Liver (tissue), 9 donors: Measurements from ENCODE around the gene SPTLC1. TPM values are rescaled to one million over a fixed set of nuclear protein-coding genes. Genes with fewer than 3 reads are reported as not detected.

Source experiments
- DNase-seq: peaks from one replicate; pipeline ENCODE4 v3.0.0-alpha.2; 2017; ENCODE audit warnings: low spot score
- H3K27ac ChIP-seq, 2 donors: one replicate each; pipeline ENCODE4 v1.7.0; 2013; ENCODE audit warnings: inconsistent platforms in 2 of 2, low read length in 2 of 2, control low read depth in 1 of 2, low read depth in 1 of 2, mild to moderate bottlenecking in 1 of 2
- H3K27me3 ChIP-seq, 4 donors: one replicate each; pipeline versions ENCODE4 v1.6.1 to v1.7.0; 2013; ENCODE audit warnings: low read length in 3 of 4, inconsistent platforms in 1 of 4, mild to moderate bottlenecking in 1 of 4, moderate library complexity in 1 of 4; ENCODE audit not compliant: control insufficient read depth in 4 of 4, insufficient read depth in 4 of 4
- H3K36me3 ChIP-seq, 4 donors: one replicate each; pipeline versions ENCODE4 v1.6.1 to v1.7.0; 2013; ENCODE audit warnings: low read length in 3 of 4, mild to moderate bottlenecking in 3 of 4, low read depth in 1 of 4, moderate library complexity in 1 of 4; ENCODE audit not compliant: control insufficient read depth in 4 of 4, insufficient read depth in 3 of 4
- H3K4me1 ChIP-seq, 4 donors: one replicate each; pipeline versions ENCODE4 v1.6.1 to v1.7.0; 2013; ENCODE audit warnings: low read length in 3 of 4, mild to moderate bottlenecking in 3 of 4, moderate library complexity in 1 of 4; ENCODE audit not compliant: control insufficient read depth in 4 of 4, insufficient read depth in 4 of 4
- H3K4me3 ChIP-seq, 3 donors: one replicate each; pipeline versions ENCODE4 v1.6.1 to v1.7.0; 2013; ENCODE audit warnings: low read length in 3 of 3, control low read depth in 1 of 3, low read depth in 1 of 3, mild to moderate bottlenecking in 1 of 3
- H3K9ac ChIP-seq, 2 donors: one replicate each; pipeline ENCODE4 v1.7.0; 2013; ENCODE audit warnings: low read length in 2 of 2, mild to moderate bottlenecking in 2 of 2, moderate library complexity in 2 of 2, control low read depth in 1 of 2, low read depth in 1 of 2
- H3K9me3 ChIP-seq, 4 donors: one replicate each; pipeline versions ENCODE4 v1.6.1 to v1.7.0; 2013; ENCODE audit warnings: low read length in 3 of 4; ENCODE audit not compliant: control insufficient read depth in 4 of 4
- FOXA1 ChIP-seq: IDR thresholded peaks from 2 replicates; pipeline ENCODE4 v1.6.1; 2016; ENCODE audit warnings: antibody characterized with exemption
- FOXA2 ChIP-seq: IDR thresholded peaks from 2 replicates; pipeline ENCODE4 v1.6.1; 2016; ENCODE audit warnings: antibody characterized with exemption
- HNF4A ChIP-seq, 2 donors: conservative IDR thresholded peaks; 2 replicates each; pipeline ENCODE4 v1.6.1; 2016; ENCODE audit warnings: antibody characterized with exemption in 2 of 2, mild to moderate bottlenecking in 2 of 2
- HNF4G ChIP-seq: IDR thresholded peaks from 2 replicates; pipeline ENCODE4 v1.6.1; 2016; ENCODE audit warnings: antibody characterized with exemption
- NR2F2 ChIP-seq: IDR thresholded peaks from 2 replicates; pipeline ENCODE4 v1.6.1; 2016; ENCODE audit warnings: antibody characterized with exemption
- REST ChIP-seq: IDR thresholded peaks from 2 replicates; pipeline ENCODE4 v1.6.1; 2016; ENCODE audit warnings: antibody characterized with exemption, mild to moderate bottlenecking
- TAF1 ChIP-seq: conservative IDR thresholded peaks from 2 replicates; pipeline ENCODE4 v1.6.1; 2016; ENCODE audit warnings: antibody characterized with exemption, mild to moderate bottlenecking
- YY1 ChIP-seq: IDR thresholded peaks from 2 replicates; pipeline ENCODE4 v1.6.1; 2016; ENCODE audit warnings: antibody characterized with exemption, mild to moderate bottlenecking
- ZBTB33 ChIP-seq: IDR thresholded peaks from 2 replicates; pipeline ENCODE4 v1.6.1; 2016; ENCODE audit warnings: antibody characterized with exemption
- WGBS: extraction: QIAGEN DNeasy Blood & Tissue Kit; methylation state at CpG from one replicate; pipeline ENCODE4 v1.1.7; 2013; 5-methylcytosine and 5-hydroxymethylcytosine counted together
- polyA plus RNA-seq, 2 donors: library from polyadenylated mRNA; stranded (reverse) in 1 of 2; unstranded in 1 of 2; fragments of 200-250 nt in 1 of 2; fragments of >200 nt in 1 of 2; fragmentation: Nextera tagmentation in 1 of 2; extraction: Ambion mirVana in 1 of 2; gene quantifications; one replicate each; pipeline versions ENCODE4 v1.2.1 to v1.2.3, GENCODE V29; 2013 to 2015
- total RNA-seq, 2 donors: library from RNA; depleted of rRNA; stranded (reverse); fragments of >200 nt; gene quantifications; one replicate each; pipeline ENCODE4 v1.2.3, GENCODE V29; 2014
- TF ChIP-seq, protein P1 (sequence below): IDR thresholded peaks from 2 replicates; pipeline ENCODE4 v1.6.1; 2016; ENCODE audit warnings: antibody characterized with exemption
- TF ChIP-seq, protein P2 (sequence below): fragments of 150-350 bp; IDR thresholded peaks from 2 replicates; pipeline ENCODE4 v1.5.1; 2017; ENCODE audit warnings: improper control_type of control experiment, low read depth, low read length; ENCODE audit not compliant: missing input control
- donor health status: healthy.
- donor health status: healthy.
- donor health status: healthy.
- donor health status: healthy.
- donor health status: healthy.

SPTLC1 gene
- total and polyA plus RNA-seq, 4 donors: 9.9 to 38.0 (median 19.8) TPM

- Histone ChIP-seq H3K9me3 (no peaks in the 10 kb centered on the region), H3K4me1 (no peaks in the 10 kb centered on the region), H3K4me3 (no peak overlapping the region), H3K27ac (no peak overlapping the region), H3K36me3 (no peaks in the 10 kb centered on the region), H3K9ac (no peak overlapping the region), H3K27me3 (no peaks in the 10 kb centered on the region)
- no peak for DNase-seq
- WGBS: 77% methylated on average over 6 of the region's 6 CpGs
- TF ChIP-seq HNF4G (no peak), TAF1 (no peak), REST (no peak), ZBTB33 (no peak)
Measured at GRCh38 chr9:92001244-92001643, 114.0 kb downstream of the SPTLC1 start.

GRCh38 chr9:91995000-91995655 is 120.1 kb downstream of the SPTLC1 start:
- H3K9ac ChIP-seq: no peak overlapping the region
- no peaks in the 10 kb centered on the region for H3K27me3 ChIP-seq
- H3K36me3 ChIP-seq: no peaks in the 10 kb centered on the region
- H3K9me3 ChIP-seq: no peaks in the 10 kb centered on the region
- TF ChIP-seq TAF1 (no peak), YY1 (no peak), HNF4G (no peak)
- TF ChIP-seq, protein P1, sequence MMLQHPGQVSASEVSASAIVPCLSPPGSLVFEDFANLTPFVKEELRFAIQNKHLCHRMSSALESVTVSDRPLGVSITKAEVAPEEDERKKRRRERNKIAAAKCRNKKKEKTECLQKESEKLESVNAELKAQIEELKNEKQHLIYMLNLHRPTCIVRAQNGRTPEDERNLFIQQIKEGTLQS: no peak
- TF ChIP-seq, protein P2, sequence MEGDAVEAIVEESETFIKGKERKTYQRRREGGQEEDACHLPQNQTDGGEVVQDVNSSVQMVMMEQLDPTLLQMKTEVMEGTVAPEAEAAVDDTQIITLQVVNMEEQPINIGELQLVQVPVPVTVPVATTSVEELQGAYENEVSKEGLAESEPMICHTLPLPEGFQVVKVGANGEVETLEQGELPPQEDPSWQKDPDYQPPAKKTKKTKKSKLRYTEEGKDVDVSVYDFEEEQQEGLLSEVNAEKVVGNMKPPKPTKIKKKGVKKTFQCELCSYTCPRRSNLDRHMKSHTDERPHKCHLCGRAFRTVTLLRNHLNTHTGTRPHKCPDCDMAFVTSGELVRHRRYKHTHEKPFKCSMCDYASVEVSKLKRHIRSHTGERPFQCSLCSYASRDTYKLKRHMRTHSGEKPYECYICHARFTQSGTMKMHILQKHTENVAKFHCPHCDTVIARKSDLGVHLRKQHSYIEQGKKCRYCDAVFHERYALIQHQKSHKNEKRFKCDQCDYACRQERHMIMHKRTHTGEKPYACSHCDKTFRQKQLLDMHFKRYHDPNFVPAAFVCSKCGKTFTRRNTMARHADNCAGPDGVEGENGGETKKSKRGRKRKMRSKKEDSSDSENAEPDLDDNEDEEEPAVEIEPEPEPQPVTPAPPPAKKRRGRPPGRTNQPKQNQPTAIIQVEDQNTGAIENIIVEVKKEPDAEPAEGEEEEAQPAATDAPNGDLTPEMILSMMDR: no peak
- H3K4me1 ChIP-seq: no peaks in the 10 kb centered on the region
- H3K4me3 ChIP-seq: no peak overlapping the region
- 15% methylated on average over 8 of the region's 8 CpGs for WGBS
- H3K27ac ChIP-seq: no peak overlapping the region
- DNase-seq: no peak

DNA sequence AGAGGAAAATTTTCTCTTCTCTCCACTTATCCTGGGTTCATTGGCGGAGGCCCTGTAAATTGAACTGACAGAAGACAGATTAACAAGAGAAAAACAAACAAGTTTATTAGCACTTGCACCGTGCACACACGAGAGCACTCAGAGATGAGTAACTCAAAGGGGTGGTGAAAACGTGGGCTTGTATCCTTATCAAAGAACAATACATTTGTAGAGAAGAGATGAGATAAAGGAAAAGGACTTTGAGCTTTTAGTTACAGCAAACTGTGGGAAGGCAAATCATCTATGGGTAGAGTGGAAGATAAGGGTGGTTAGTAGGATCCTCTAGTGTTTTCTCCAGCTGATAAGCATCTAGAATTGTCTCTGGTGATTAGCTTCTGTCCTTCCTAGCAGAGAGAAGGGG is 120.8 kb downstream of the SPTLC1 start:
- Histone ChIP-seq H3K36me3 (no peaks in the 10 kb centered on the region), H3K9me3 (no peaks in the 10 kb centered on the region), H3K27ac (no peak overlapping the region), H3K4me1 (no peaks in the 10 kb centered on the region), H3K9ac (no peak overlapping the region), H3K27me3 (no peaks in the 10 kb centered on the region), H3K4me3 (no peak overlapping the region)
- 21% methylated on average over 4 of the region's 4 CpGs for WGBS
- DNase-seq: no peak
- TF ChIP-seq FOXA1: no peak
- no peak for TF ChIP-seq NR2F2
- no peak for TF ChIP-seq HNF4A (conservative IDR thresholded peaks at IDR 0.05)
- no peak for TF ChIP-seq ZBTB33
- no peak for TF ChIP-seq FOXA2
- TF ChIP-seq, protein P2: no peak
- no peak for TF ChIP-seq TAF1
